NCI-H146 (cell line): ENCODE results near the gene TENM4.

Source experiments
- DNase-seq: peaks from one replicate; lab custom pipeline; 2025; lab: John Stamatoyannopoulos, UW

The TENM4 gene

DNA sequence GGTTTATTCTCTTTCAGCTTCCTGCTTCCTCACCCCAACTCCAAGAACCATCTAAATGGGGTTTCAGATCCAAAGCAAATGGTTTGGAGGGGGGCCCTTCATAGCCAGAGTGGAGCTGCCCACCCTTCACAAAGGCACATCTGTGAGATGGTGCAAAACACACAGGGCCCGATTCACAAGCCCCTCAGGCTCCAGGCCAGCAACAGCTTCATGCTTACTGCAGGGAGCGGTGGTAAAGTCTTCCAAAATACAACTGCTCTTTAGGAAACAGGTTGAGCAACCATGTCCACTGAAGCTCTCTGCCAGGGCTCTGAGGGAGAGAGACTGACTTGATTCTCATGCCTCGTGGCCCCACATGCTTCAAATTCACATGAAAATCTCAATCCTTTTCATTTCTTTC is 653.1 kb downstream of the TENM4 start:
- no peak for DNase-seq

- DNase-seq: no peak
Measured at GRCh38 chr11:78786746-78787145, 654.1 kb downstream of the TENM4 start.

DNA sequence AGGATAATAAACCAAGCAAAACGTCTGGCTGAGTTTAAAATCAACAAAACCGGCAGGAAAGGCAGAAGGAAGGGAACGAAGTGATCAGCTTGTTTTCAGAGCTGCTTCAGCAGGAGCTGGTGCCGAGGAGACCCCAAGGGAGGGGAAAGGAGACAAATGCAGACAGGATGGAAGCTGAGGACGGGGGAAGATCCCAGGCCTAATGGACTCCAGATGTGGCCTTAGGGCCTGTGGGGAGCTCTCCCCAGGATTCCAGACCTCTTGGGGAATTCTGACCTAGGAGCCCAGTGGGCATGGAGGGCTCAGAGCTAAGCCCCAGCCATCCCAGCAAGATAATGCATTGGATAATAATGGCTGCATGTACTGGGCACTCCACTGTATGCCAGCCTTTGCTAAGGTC is 654.7 kb downstream of the TENM4 start:
- DNase-seq: no peak

DNA sequence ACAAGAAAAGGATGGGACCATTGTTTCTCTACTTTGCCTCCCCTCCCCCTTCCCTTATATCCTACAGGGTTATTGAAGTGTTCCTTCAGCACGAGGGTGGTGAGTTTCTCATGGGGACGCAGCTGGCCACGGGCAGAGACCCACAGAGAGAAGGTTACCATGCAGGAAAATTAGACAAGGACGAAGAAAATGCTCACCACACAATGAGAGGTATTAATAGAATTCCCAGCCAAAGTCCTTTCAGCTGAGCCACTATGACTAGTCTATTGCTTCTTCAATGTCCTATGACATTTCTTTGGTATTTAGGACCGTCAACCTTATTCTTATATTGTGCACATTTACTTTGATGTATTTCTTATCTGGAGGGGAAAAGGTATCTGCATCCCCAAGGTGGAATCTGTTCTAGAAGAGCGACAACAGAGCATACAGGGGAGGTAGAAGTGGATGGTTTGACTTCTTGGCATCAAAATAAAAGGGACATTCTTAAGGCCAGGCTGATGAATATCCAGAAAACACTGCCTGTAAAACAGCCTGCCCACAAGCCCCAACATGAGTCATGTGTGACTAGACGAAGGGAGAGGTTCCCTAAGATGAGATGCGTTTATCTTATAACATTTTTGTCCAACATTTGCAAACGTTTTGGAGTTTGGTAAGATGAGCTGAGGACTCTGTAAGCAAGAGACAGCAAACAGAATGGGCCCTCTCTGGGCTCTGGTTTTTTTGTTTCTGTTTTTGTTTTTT is 656.3 kb downstream of the TENM4 start:
- DNase-seq: no peak

DNA sequence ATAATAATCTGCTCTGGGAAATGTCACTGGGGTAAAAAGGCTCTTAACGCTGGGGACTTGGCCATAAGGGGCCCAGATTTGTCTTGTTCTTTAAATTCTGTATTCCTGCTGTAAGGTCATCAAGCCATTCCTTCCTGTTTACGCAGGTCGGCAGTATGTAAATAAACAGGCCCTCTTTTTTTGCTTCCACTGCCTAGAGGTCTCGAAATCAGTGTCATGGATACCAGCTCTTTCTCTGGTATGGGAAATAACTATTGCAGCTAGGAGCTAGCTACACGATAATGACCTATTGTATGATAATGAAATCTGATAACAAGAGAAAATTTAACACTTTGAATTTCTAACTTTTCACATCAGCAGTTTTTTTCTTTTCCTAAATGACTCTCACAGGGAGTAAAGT is 657.0 kb downstream of the TENM4 start:
- DNase-seq: peak; percentile 18

- DNase-seq: no peak
Measured at GRCh38 chr11:78783301-78783700, 657.5 kb downstream of the TENM4 start.

GRCh38 chr11:78782725-78783124 is 658.1 kb downstream of the TENM4 start:
- DNase-seq: no peak

GRCh38 chr11:78780889-78781288 is 659.9 kb downstream of the TENM4 start:
- no peak for DNase-seq

GRCh38 chr11:78773492-78773891 is 667.3 kb downstream of the TENM4 start:
- DNase-seq: no peak

DNA sequence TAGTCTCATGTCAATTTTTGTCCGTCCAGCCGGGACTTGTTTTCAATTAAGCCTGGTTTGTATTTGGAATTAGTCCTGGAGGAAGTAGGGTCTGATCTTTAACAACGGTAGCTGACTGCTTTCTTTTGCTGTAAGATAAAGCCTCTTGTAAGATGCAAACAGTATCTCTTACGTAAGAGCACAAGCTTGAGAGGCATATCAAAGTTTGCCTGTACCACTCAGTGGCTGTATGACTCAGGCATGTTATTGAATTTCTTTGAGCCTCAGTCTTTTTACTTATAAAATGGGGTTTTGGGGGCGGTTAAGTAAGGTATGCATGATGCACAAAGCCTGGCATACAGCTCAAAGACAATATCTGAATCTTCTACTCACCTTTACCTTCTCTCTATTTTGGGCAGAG is 667.8 kb downstream of the TENM4 start:
- no peak for DNase-seq

- no peak for DNase-seq
Measured at GRCh38 chr11:78772186-78772585, 668.6 kb downstream of the TENM4 start.

GRCh38 chr11:78770931-78771330 is 669.9 kb downstream of the TENM4 start:
- no peak for DNase-seq

DNA sequence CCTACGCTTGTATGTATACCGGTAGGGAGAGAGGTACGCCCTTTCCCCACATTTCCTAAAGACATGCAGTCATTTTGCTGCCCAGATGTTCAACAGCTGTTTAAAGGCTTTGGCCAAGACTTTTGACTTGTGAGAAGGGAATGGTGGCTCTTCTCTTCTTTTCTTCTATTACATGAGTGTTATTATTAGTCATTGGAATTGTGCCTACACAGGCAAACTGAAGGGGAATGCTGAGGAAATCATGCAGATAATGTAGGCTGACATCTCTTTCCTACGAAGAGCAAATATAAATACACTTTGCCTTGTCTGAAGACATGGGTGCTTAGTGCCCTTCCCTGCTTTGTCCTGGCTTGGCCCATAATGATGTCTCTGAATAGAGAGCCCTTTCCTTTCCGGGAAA is 671.9 kb downstream of the TENM4 start:
- DNase-seq: no peak

GRCh38 chr11:78768345-78768744 is 672.5 kb downstream of the TENM4 start:
- DNase-seq: no peak

DNA sequence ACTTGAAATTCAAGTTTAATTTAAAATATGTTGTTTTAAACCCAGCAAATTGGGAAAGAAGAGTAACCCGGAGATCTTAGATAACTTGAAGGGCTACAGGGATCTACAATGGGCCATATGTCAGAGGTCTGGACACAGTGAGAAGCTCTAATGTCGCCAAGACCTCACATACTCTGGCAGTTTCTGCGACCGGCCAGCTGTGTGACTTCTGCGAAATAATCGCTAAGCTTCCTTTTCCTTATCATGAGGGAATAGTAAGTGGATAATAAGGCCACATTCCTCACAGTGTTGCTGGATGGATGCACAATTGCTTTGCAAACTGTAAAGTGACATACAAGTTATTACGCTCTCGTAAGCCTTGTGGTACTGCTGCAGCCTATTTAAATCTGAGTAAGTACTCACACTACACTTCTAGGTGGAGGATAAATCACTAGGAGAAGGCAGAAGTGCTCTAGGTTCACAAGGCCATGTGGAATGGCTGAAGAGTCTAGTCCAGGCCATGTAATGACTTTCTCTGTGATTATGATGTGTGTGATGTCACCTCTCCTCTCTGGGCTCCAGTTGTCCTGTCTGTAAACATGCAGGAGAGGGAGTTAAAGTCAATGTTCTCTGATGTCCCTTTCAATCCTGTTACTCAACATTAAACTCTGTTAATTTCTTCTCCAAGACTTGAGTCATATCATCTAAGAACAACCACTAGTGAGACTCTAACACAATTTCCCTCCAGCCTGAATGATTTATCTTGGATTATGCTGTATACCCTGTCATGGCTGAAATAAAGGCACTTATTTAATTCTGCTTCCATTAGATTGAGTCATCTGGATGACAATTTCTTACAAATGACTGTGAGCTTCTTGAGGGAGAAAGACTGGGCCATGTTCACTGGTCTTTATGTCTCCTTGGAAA is 673.5 kb downstream of the TENM4 start:
- no peak for DNase-seq

- no peak for DNase-seq
Measured at GRCh38 chr11:78764946-78765345, 675.9 kb downstream of the TENM4 start.

GRCh38 chr11:78763664-78764063 is 677.2 kb downstream of the TENM4 start:
- no peak for DNase-seq

DNA sequence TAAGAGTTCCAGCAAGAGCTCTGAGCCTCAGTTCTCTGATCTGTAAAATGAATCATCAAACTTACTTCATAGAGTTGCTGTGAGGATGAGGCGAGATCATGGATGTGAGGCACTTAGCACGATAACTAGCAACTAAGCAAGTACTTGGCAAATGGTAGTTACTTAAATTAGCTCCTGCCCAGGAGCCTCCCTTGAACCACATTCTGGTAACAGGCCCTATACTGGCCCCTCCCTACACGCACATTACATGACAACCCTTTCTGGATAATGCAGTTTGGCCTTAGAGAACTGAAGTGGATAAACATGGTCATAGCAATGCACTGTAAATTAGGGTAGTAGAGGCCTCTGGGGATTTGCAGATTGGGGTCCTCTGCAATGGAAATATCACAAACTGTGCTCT is 678.7 kb downstream of the TENM4 start:
- DNase-seq: no peak

DNA sequence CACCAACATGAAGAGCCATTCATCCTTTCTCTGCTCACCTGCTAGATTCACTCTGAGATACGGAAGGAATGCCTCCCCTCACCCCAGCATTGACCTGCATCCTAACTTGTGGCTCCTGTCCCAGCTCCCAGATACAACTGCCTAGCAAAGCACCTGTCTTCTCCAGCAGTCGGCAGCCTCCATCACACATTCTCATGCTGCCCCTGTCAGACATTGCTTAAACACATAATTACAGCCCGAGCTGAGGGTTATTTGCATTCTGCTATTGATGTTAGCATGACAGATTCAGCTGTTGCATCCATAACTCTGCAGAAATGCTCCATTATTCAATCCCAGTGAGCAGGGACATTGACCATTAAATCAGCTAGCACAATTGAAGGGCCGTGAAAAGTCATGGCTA is 681.8 kb downstream of the TENM4 start:
- DNase-seq: peak; percentile 71

DNA sequence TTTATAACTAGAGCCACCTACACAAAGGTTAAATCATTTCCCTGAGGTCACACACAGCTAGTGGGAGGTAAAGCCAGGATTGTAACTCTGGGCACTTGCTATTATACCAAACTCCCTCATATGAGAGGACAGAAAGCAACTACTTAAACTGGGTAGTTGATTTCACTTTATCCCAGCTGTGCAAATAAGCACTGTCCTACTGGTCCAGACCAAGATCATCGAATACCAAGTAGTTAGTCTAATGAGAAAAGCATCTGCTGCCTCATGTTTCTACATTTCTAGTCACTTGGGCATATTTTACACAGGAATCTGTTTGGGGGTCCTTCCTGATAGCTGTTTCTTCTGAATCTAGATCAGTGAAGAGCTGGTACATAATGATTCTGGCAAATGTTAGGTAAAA is 687.5 kb downstream of the TENM4 start:
- peak; percentile 16 for DNase-seq

DNA sequence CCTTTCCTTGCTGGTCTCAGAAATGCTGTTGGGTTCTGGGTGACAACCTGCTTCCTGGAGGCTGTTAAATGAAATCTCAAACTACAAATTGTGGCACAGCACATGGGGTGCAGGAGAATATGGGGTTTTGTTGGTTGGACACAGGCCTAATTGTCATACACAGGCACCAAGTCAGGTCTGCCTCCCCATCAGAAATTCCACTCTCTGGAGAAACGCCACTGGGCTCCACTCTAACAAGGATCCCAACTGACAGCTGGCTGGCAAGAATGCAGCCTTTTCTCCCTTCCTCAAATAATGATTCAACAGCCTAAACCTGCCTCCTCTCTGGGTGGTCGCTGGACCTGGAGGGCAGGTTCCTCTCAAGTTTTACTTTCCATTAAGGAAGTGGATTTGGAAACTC is 688.3 kb downstream of the TENM4 start:
- DNase-seq: no peak

DNA sequence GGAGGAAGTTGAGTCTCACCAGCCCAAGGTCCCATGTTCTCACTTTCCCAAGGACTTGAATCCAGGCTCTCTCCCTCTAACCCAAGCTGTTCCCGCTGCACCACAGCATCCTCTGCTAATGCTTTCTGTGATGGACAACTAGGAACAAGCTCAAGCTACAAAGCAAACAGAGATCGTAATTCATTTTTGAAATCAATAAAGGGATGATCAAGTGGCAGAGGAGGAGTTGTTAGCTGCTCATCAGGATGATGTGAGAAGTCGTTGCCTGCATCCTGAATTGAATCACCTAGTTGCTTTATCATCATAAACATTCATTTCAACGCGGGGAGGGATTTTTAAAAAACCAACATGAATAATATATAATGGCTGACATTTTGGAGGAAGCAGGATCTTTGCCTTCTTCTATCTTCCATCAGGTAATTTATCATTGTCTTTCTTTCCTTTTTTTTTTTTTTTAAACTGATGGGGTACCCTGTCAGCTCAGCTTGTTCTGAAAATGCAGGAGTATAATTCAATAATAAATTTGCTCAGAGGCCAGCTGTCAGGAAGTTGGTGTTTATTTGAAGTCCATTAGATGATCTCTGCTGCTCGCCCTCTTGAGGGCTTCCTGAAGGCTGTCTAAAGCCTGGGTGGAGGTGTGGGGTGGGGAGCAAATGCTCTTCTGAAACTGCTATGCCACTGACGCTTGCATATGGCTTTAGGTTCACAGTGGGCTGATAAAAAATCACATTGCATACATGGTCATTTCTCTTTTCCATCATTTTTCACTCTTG is 691.7 kb downstream of the TENM4 start:
- DNase-seq: peak; percentile 78

DNA sequence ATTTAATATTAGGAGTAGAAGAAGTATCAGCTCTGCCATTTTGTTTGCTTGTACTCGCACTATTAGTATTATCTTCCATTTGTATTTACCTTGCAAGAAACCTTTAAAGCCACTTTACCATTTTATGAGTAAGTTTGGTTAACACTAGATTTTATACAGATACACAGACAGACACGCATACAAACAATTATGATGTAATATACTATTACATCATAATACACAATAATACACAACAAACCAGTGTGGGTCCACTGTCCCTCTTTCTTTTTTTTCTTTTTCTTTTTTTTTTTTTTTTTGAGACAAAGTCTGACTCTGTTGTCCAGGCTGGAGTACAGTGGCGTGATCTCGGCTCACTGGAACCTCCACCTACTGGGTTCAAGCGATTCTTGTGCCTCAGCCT is 695.9 kb downstream of the TENM4 start:
- DNase-seq: no peak
